ENCODE results near the gene SYT8. TPM values are rescaled to one million over a fixed set of nuclear protein-coding genes. Genes with fewer than 3 reads are reported as not detected.

The SYT8 gene
- total RNA-seq, 4 donors from 2014 or later = not detected

DNA sequence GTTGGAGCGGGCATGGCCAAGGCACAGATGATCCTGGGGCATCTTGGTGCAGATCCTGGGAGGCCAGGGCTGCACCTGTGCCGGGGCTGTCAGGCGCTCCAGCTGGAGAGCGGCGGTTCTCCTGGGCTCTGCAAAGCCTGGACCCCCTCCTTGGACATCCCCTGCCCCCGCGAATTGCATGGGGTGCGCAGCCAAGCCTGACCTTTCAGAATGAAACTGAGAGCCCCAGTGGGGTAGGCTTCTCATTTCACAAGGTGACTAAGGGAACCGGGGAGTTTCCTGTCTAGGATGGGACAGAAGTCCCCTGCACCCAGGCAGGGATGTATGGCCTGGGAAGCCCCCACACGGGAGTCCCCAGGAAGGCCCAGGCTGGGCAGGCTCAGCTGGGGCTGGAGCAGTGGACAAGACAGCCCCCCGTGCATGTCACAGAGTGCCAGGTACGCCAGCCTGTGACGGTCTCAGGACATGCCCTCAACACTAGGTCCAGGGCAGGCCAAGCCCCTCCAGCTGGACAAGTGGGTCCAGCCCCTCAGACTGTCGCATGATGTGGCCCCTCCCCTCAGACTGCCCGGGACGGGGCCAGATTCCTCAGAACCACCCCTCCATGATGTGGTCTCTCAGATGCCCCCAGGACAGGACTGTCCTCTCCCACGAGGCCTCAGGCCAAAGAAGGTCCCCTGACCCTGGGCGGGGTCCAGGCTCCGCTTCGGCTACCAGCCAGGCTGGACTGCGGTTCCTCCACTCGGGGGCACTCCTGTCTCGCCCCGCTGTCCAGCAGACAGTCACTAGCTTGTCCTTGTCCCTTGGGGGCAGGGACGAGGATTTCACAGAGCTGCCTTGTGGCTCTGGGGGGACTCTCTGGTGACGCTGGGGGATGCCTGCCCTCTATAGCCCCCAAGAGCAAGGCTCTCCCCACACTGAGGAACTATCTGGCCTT lies 20.4 kb downstream of the SYT8 start:
- DNase-seq (peak in 1 of 2 donors; percentile 46), ATAC-seq (peak in 1 of 2 donors; percentile 40)
- no peak overlapping the region for H3K4me3 ChIP-seq
- in situ Hi-C loops (cut with MboI; ENCODE audit: low sequenced_read_pairs in 4 of 4) = no loop called here
- H3K36me3 ChIP-seq = no peaks in the 10 kb centered on the region
- H3K9me3 ChIP-seq = no peaks in the 10 kb centered on the region
- H3K4me1 ChIP-seq = peaks cover 0 to 6% of the 10 kb centered on the region in 2 donors
- peak overlapping the region in 1 of 4 donors; percentile 80 for H3K27ac ChIP-seq
- intact Hi-C loops (cut with DNase I; ENCODE audit: low total_unique reads) = no loop called here
- no peak for TF ChIP-seq POLR2A (IDR thresholded peaks at IDR 0.05)
- TF ChIP-seq, protein P1, sequence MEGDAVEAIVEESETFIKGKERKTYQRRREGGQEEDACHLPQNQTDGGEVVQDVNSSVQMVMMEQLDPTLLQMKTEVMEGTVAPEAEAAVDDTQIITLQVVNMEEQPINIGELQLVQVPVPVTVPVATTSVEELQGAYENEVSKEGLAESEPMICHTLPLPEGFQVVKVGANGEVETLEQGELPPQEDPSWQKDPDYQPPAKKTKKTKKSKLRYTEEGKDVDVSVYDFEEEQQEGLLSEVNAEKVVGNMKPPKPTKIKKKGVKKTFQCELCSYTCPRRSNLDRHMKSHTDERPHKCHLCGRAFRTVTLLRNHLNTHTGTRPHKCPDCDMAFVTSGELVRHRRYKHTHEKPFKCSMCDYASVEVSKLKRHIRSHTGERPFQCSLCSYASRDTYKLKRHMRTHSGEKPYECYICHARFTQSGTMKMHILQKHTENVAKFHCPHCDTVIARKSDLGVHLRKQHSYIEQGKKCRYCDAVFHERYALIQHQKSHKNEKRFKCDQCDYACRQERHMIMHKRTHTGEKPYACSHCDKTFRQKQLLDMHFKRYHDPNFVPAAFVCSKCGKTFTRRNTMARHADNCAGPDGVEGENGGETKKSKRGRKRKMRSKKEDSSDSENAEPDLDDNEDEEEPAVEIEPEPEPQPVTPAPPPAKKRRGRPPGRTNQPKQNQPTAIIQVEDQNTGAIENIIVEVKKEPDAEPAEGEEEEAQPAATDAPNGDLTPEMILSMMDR (IDR thresholded peaks at IDR 0.05 in 4 of 5, conservative IDR thresholded peaks at IDR 0.05 in 1 of 5) = peak in 1 of 5 experiments; percentile 24
- H3K27me3 ChIP-seq = no peaks in the 10 kb centered on the region

DNA sequence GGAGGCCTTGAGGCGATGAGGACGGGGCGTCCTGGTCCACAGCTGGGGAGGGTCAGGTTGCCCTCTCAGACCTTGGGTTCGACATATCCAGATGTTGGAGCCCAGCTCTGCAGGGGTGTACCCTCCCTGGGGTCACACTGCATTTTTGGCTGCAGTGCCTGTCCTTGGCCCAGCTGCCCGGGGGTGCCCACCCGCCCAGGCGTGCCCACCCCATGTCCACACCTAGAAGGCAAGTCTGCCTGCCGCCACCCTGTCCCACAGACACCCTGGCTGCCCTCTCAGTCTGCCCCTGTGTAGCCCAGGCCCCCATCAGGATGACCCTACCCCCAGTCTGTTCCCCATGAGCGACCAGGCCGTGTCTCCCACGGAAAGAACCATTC lies 21.1 kb downstream of the SYT8 start:
- H3K27me3 ChIP-seq = no peaks in the 10 kb centered on the region
- DNase-seq (no peak), ATAC-seq (no peak)
- H3K36me3 ChIP-seq = no peaks in the 10 kb centered on the region
- no peak for TF ChIP-seq POLR2A (IDR thresholded peaks at IDR 0.05)
- TF ChIP-seq, protein P1 (IDR thresholded peaks at IDR 0.05 in 4 of 5, conservative IDR thresholded peaks at IDR 0.05 in 1 of 5) = no peak
- H3K9me3 ChIP-seq = no peaks in the 10 kb centered on the region
- H3K4me3 ChIP-seq = no peak overlapping the region
- intact Hi-C loops (cut with DNase I; ENCODE audit: low total_unique reads) = no loop called here
- H3K4me1 ChIP-seq = peaks cover 0 to 6% of the 10 kb centered on the region in 2 donors
- in situ Hi-C loops (cut with MboI; ENCODE audit: low sequenced_read_pairs in 4 of 4) = no loop called here
- H3K27ac ChIP-seq = peak overlapping the region in 1 of 4 donors; percentile 80

DNA sequence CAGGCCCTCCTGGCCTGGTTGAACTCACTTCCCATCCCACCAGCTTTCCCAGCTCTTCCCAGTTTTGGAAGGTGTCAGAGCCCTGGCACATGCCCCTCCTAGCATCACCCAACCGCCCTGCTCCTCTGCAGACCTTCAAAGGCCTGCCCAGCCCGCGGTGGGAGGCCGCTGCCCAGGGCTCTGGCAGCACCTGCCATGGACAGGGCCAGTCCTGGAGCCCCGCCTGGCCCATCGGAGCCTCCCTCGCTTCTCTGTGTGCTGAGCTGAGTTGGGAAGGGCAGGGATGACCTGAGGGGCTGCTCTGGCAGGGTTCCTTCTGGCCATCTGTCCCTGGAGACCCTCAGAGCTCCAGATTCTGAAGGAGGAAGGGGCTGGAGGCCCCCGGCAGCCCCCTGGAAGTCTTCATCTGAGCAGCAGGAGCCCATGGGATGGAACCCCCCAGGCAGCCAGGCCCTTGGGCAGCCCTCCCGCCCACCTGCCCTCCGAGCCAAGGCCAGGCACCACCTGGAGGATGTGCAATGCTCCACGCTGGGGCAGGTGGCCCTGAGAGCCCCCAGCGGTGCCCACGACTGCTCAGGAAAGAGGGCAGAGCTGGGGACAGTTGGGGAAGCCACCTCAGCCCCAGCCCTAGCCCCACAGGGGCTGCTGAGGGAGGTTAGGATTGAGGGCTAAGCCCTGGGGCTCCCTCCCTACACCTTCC lies 21.7 kb downstream of the SYT8 start:
- no peak for DNase-seq
- in situ Hi-C loops (cut with MboI; ENCODE audit: low sequenced_read_pairs in 4 of 4) (no loop called here), intact Hi-C loops (cut with DNase I; ENCODE audit: low total_unique reads) (no loop called here)
- TF ChIP-seq, protein P1 (IDR thresholded peaks at IDR 0.05 in 4 of 5, conservative IDR thresholded peaks at IDR 0.05 in 1 of 5) = no peak
- no peak for TF ChIP-seq POLR2A (IDR thresholded peaks at IDR 0.05)
- ATAC-seq = no peak
- H3K36me3 ChIP-seq = no peaks in the 10 kb centered on the region
- H3K4me3 ChIP-seq = no peak overlapping the region
- H3K4me1 ChIP-seq = peaks cover 0 to 6% of the 10 kb centered on the region in 2 donors
- no peaks in the 10 kb centered on the region for H3K9me3 ChIP-seq
- H3K27ac ChIP-seq = peak overlapping the region in 1 of 4 donors; percentile 80
- H3K27me3 ChIP-seq = no peaks in the 10 kb centered on the region

DNA sequence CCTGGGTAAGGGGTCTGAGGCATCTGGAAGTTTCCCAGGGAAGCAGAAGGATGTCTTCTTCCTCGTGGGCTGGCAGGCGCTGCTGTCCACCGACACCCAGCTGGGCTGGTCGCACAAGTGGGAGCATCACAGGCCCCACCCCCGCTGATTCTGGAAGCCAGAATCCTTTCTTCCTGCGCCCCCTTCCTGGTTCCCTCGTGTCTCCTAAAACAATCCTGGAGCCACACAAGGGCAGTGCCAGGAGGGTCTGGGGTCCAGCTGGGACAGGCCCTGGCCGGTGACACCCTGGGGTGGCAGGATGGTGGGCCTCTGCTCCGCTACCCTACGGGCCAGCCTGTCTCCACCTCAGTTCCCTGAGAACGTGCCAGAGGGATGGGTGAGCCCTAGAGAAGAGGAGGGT lies 22.3 kb downstream of the SYT8 start:
- Histone ChIP-seq H3K4me1 (peaks cover 0 to 6% of the 10 kb centered on the region in 2 donors), H3K4me3 (no peak overlapping the region), H3K36me3 (no peaks in the 10 kb centered on the region), H3K27ac (no peak overlapping the region), H3K27me3 (no peaks in the 10 kb centered on the region), H3K9me3 (no peaks in the 10 kb centered on the region)
- in situ Hi-C loops (cut with MboI; ENCODE audit: low sequenced_read_pairs in 4 of 4) (no loop called here), intact Hi-C loops (cut with DNase I; ENCODE audit: low total_unique reads) (no loop called here)
- no peak for ATAC-seq
- TF ChIP-seq, protein P1 (IDR thresholded peaks at IDR 0.05 in 4 of 5, conservative IDR thresholded peaks at IDR 0.05 in 1 of 5) = no peak
- TF ChIP-seq POLR2A (IDR thresholded peaks at IDR 0.05) = no peak
- DNase-seq = no peak

All from gastrocnemius medialis (tissue), 4 donors.